Right ventricle myocardium superior (tissue), 1 donor: ENCODE data around the gene PTPRC. TPM values are rescaled to one million over a fixed set of nuclear protein-coding genes. Genes with fewer than 3 reads are reported as not detected.

Source experiments
- ATAC-seq: fragments of 200-7000 bp; cut with Tn5 transposase; one replicate; pipeline ENCODE4 v1.9.1; 2020; ENCODE audit warnings: mild to moderate bottlenecking; ENCODE audit not compliant: poor library complexity
- DNase-seq: peaks from one replicate; pipeline ENCODE4 v3.0.0-alpha.2; 2020
- intact Hi-C: fragments of 100-400 bp; cut with DNase I; formaldehyde crosslinking; loops from one replicate; pipeline ENCODE4 v1.11.2; 2022
- total RNA-seq: library from RNA; stranded (reverse); fragmentation: NEBNext Ultra II Directional; extraction: Animal tissue kit (Norgen Biotek cat#: 25700); gene quantifications from one replicate; pipeline ENCODE4 v1.2.1, GENCODE V29; 2021
- donor health status: DM: no; HTN: yes; CAD: no; lungs with severe emphysema.

The PTPRC gene
- total RNA-seq, 1 donor from 2014 or later: 7.2 TPM

- DNase-seq: no peak
- intact Hi-C loops: no loop called here
- no peak for ATAC-seq
Measured at GRCh38 chr1:198682850-198683249, 44.0 kb downstream of the PTPRC start.

- intact Hi-C loops: no loop called here
- ATAC-seq (no peak), DNase-seq (no peak)
Measured at GRCh38 chr1:198683449-198683848, 44.6 kb downstream of the PTPRC start.

GRCh38 chr1:198686069-198686728 is 47.4 kb downstream of the PTPRC start:
- DNase-seq (no peak), ATAC-seq (no peak)
- intact Hi-C loops: no loop called here

GRCh38 chr1:198687429-198687828 is 48.6 kb downstream of the PTPRC start:
- intact Hi-C loops: no loop called here
- ATAC-seq (no peak), DNase-seq (no peak)

- intact Hi-C loops: loop anchor here (10.0 kb wide), 1 partner anchor 136 kb away; no protein-coding TSS in a partner anchor
- no peak for ATAC-seq
- no peak for DNase-seq
Measured at GRCh38 chr1:198691063-198691462, 52.2 kb downstream of the PTPRC start.

GRCh38 chr1:198693321-198693720 is 54.5 kb downstream of the PTPRC start:
- intact Hi-C loops: loop anchor here (10.0 kb wide), 1 partner anchor 139 kb away; no protein-coding TSS in a partner anchor
- ATAC-seq: no peak
- DNase-seq: no peak

- no peak for ATAC-seq
- DNase-seq: no peak
- intact Hi-C loops: loop anchor here (10.0 kb wide), 1 partner anchor 140 kb away; no protein-coding TSS in a partner anchor
Measured at GRCh38 chr1:198694542-198694941, 55.7 kb downstream of the PTPRC start.

GRCh38 chr1:198696211-198696610 is 57.4 kb downstream of the PTPRC start:
- DNase-seq (no peak), ATAC-seq (no peak)
- intact Hi-C loops: loop anchor here (10.0 kb wide), 1 partner anchor 141 kb away; no protein-coding TSS in a partner anchor

- ATAC-seq (peak; percentile 62), DNase-seq (peak; percentile 45)
- intact Hi-C loops: loop anchor here (10.0 kb wide), 1 partner anchor 145 kb away; no protein-coding TSS in a partner anchor
Measured at GRCh38 chr1:198699167-198700015, 60.6 kb downstream of the PTPRC start.

GRCh38 chr1:198700016-198700392 is 61.2 kb downstream of the PTPRC start:
- DNase-seq (no peak), ATAC-seq (no peak)
- intact Hi-C loops: no loop called here

- intact Hi-C loops: no loop called here
- DNase-seq (no peak), ATAC-seq (no peak)
Measured at GRCh38 chr1:198700396-198700795, 61.6 kb downstream of the PTPRC start.

- intact Hi-C loops: no loop called here
- ATAC-seq: no peak
- no peak for DNase-seq
Measured at GRCh38 chr1:198701250-198701649, 62.4 kb downstream of the PTPRC start.

- DNase-seq (no peak), ATAC-seq (no peak)
- intact Hi-C loops: no loop called here
Measured at GRCh38 chr1:198701766-198702539, 63.1 kb downstream of the PTPRC start.

- ATAC-seq: no peak
- intact Hi-C loops: no loop called here
- no peak for DNase-seq
Measured at GRCh38 chr1:198708761-198709525, 70.1 kb downstream of the PTPRC start.

GRCh38 chr1:198711837-198712236 is 73.0 kb downstream of the PTPRC start:
- DNase-seq: no peak
- no peak for ATAC-seq
- intact Hi-C loops: no loop called here

- DNase-seq (no peak), ATAC-seq (no peak)
- intact Hi-C loops: no loop called here
Measured at GRCh38 chr1:198713081-198713480, 74.2 kb downstream of the PTPRC start.

- intact Hi-C loops: no loop called here
- no peak for DNase-seq
- no peak for ATAC-seq
Measured at GRCh38 chr1:198714271-198714670, 75.4 kb downstream of the PTPRC start.

GRCh38 chr1:198716051-198716450 is 77.2 kb downstream of the PTPRC start:
- intact Hi-C loops: no loop called here
- DNase-seq (no peak), ATAC-seq (no peak)
